H1 (cell line): Measurements from ENCODE around the gene CCDC13. TPM values are rescaled to one million over a fixed set of nuclear protein-coding genes. Genes with fewer than 3 reads are reported as not detected.

ENCODE experiments used
- JUND ChIP-seq: IDR thresholded peaks from 2 replicates; pipeline ENCODE4 v1.6.1; 2011; ENCODE audit warnings: mild to moderate bottlenecking, improper control_type of control experiment, low read length
- RAD21 ChIP-seq, 2 experiments: IDR thresholded peaks in 1 of 2; conservative IDR thresholded peaks in 1 of 2; 2 replicates each; pipeline ENCODE4 v1.6.1; 2011; ENCODE audit warnings: low read depth in 2 of 2, low read length in 2 of 2, improper control_type of control experiment in 1 of 2, inconsistent platforms in 1 of 2, mild to moderate bottlenecking in 1 of 2, moderate library complexity in 1 of 2
- RBBP5 ChIP-seq: IDR thresholded peaks from 2 replicates; pipeline ENCODE4 v1.7.1; 2012; ENCODE audit warnings: low read depth, mild to moderate bottlenecking, inconsistent platforms, low read length, moderate library complexity, borderline replicate concordance
- SIN3A ChIP-seq, 2 experiments: IDR thresholded peaks in 1 of 2; conservative IDR thresholded peaks in 1 of 2; 2 replicates each; pipeline ENCODE4 v1.6.1; 2011 to 2012; ENCODE audit warnings: low read length in 2 of 2, improper control_type of control experiment in 1 of 2, low read depth in 1 of 2, mild to moderate bottlenecking in 1 of 2
- SUZ12 ChIP-seq: fragments of 200-600 bp; sonication (generic); IDR thresholded peaks from 2 replicates; pipeline ENCODE4 v1.6.1; 2012; ENCODE audit warnings: mild to moderate bottlenecking, inconsistent platforms, low read length, moderate library complexity, mixed read lengths
- polyA plus RNA-seq, 7 experiments: library from polyadenylated mRNA; depleted of rRNA in 3 of 7; stranded (reverse) in 5 of 7; unstranded in 2 of 7; fragments of >200 nt in 5 of 7; fragments of 200-250 nt in 2 of 7; gene quantifications; 1 replicate in 5 of 7; 2 replicates in 1 of 7; 4 replicates in 1 of 7; pipeline versions ENCODE4 v1.2.1 to v1.2.3, GENCODE V29; 2011 to 2013; ENCODE audit warnings: missing spikeins in 2 of 7, mixed read lengths in 2 of 7
- total RNA-seq: library from RNA; stranded (reverse); fragmentation: NEBNext Ultra II Directional; extraction: Animal tissue kit (Norgen Biotek cat#: 25700); gene quantifications from 2 replicates; pipeline ENCODE4 v1.2.1, GENCODE V29; 2021
- TF ChIP-seq, protein P1 (sequence below), 3 experiments: IDR thresholded peaks; 1 replicate in 2 of 3; 2 replicates in 1 of 3; pipeline versions ENCODE4 v1.5.1 to v1.6.1; 2011; ENCODE audit warnings: low read length in 3 of 3, mild to moderate bottlenecking in 3 of 3, inconsistent platforms in 2 of 3, low read depth in 1 of 3, moderate library complexity in 1 of 3; ENCODE audit not compliant: insufficient read depth in 1 of 3; ENCODE audit errors: control extremely low read depth in 1 of 3
- TF ChIP-seq, protein P2 (sequence below): IDR thresholded peaks from 2 replicates; pipeline ENCODE4 v1.6.1; 2012; ENCODE audit warnings: low read length, inconsistent platforms

The CCDC13 gene
- total and polyA plus RNA-seq, 2 of the 8 experiments (the other 6 are each of a cell fraction or from before 2014, with no cell fraction given): 0.06 TPM; not detected in 1

DNA sequence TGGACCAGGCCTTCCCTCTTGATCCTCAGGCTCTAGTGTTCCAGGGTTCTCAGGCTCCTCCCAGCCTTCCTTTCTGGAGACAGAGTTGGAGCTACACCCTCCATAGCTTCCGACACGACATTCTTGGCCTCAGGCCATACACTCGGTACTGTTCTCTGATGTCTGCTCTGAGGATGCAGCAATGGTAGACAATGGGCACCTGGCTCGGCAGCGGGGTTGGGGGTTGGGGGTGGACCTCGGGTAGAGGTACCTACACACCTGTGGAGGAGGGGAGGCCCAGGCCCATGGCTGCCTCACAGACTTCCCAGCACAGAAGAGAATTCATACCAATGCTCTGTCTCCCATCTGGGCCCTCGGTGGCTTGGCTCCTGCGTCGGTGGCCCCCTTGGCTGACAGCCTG lies 21.4 kb downstream of the CCDC13 start (continued):
- TF ChIP-seq, protein P1, sequence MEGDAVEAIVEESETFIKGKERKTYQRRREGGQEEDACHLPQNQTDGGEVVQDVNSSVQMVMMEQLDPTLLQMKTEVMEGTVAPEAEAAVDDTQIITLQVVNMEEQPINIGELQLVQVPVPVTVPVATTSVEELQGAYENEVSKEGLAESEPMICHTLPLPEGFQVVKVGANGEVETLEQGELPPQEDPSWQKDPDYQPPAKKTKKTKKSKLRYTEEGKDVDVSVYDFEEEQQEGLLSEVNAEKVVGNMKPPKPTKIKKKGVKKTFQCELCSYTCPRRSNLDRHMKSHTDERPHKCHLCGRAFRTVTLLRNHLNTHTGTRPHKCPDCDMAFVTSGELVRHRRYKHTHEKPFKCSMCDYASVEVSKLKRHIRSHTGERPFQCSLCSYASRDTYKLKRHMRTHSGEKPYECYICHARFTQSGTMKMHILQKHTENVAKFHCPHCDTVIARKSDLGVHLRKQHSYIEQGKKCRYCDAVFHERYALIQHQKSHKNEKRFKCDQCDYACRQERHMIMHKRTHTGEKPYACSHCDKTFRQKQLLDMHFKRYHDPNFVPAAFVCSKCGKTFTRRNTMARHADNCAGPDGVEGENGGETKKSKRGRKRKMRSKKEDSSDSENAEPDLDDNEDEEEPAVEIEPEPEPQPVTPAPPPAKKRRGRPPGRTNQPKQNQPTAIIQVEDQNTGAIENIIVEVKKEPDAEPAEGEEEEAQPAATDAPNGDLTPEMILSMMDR (IDR thresholded peaks at IDR 0.05; ENCODE audit: control extremely low read depth in 1 of 3, insufficient read depth in 1 of 3, low read depth in 1 of 3, low read length in 3 of 3): no peak
- TF ChIP-seq, protein P2, sequence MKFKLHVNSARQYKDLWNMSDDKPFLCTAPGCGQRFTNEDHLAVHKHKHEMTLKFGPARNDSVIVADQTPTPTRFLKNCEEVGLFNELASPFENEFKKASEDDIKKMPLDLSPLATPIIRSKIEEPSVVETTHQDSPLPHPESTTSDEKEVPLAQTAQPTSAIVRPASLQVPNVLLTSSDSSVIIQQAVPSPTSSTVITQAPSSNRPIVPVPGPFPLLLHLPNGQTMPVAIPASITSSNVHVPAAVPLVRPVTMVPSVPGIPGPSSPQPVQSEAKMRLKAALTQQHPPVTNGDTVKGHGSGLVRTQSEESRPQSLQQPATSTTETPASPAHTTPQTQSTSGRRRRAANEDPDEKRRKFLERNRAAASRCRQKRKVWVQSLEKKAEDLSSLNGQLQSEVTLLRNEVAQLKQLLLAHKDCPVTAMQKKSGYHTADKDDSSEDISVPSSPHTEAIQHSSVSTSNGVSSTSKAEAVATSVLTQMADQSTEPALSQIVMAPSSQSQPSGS: no peak
- no peak for TF ChIP-seq SUZ12
- no peak for TF ChIP-seq JUND
- no peak for TF ChIP-seq RBBP5
- no peak for TF ChIP-seq RAD21 (IDR thresholded peaks at IDR 0.05 in 1 of 2, conservative IDR thresholded peaks at IDR 0.05 in 1 of 2; ENCODE audit: low read depth in 2 of 2, low read length in 2 of 2)
- TF ChIP-seq SIN3A (conservative IDR thresholded peaks at IDR 0.05 in 1 of 2, IDR thresholded peaks at IDR 0.05 in 1 of 2; ENCODE audit: low read depth in 1 of 2, low read length in 2 of 2): no peak
